ENCODE data around the gene DESI1. TPM values are rescaled to one million over a fixed set of nuclear protein-coding genes. Genes with fewer than 3 reads are reported as not detected.
A peak's percentile ranks its signal among the peaks of the same experiment; 100 is the strongest.

Gene DESI1
- total RNA-seq, 1 donor from 2014 or later, result 26.2 TPM

DNA sequence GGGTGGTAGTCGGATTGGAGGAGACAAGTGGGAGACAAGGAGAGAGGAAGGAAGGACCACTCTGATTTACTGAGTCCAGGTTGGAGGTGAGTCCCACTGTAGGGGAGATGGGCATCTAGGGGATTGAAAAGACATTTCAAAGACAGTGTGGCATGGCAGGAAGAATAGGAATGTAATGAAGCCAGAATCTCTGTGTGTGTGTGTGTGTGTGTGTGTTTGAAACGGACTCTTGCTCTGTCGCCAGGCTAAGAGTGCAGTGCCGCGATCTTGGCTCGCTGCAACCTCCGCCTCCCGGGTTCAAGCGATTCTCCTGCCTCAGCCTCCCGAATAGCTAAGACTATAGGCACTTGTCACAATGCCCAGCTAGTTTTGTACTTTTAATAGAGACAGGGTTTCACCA, 64.3 kb downstream of the DESI1 start:
- H3K9me3 Mint-ChIP-seq (ENCODE audit: unreplicated experiment), result no peaks in the 10 kb centered on the region
- TF ChIP-seq, protein P1, sequence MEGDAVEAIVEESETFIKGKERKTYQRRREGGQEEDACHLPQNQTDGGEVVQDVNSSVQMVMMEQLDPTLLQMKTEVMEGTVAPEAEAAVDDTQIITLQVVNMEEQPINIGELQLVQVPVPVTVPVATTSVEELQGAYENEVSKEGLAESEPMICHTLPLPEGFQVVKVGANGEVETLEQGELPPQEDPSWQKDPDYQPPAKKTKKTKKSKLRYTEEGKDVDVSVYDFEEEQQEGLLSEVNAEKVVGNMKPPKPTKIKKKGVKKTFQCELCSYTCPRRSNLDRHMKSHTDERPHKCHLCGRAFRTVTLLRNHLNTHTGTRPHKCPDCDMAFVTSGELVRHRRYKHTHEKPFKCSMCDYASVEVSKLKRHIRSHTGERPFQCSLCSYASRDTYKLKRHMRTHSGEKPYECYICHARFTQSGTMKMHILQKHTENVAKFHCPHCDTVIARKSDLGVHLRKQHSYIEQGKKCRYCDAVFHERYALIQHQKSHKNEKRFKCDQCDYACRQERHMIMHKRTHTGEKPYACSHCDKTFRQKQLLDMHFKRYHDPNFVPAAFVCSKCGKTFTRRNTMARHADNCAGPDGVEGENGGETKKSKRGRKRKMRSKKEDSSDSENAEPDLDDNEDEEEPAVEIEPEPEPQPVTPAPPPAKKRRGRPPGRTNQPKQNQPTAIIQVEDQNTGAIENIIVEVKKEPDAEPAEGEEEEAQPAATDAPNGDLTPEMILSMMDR (IDR thresholded peaks at IDR 0.05), result no peak
- H3K4me1 Mint-ChIP-seq (ENCODE audit: unreplicated experiment), result peaks cover 51% of the 10 kb centered on the region
- H3K36me3 Mint-ChIP-seq (ENCODE audit: unreplicated experiment), result no peaks in the 10 kb centered on the region
- no peaks in the 10 kb centered on the region for H3K27me3 Mint-ChIP-seq (ENCODE audit: unreplicated experiment)
- DNase-seq (ENCODE audit: extremely low spot score, unreplicated experiment), result no peak
- H3K4me3 Mint-ChIP-seq (ENCODE audit: unreplicated experiment), result no peak overlapping the region
- H3K27ac Mint-ChIP-seq (ENCODE audit: unreplicated experiment), result peak overlapping the region; percentile 91

DNA sequence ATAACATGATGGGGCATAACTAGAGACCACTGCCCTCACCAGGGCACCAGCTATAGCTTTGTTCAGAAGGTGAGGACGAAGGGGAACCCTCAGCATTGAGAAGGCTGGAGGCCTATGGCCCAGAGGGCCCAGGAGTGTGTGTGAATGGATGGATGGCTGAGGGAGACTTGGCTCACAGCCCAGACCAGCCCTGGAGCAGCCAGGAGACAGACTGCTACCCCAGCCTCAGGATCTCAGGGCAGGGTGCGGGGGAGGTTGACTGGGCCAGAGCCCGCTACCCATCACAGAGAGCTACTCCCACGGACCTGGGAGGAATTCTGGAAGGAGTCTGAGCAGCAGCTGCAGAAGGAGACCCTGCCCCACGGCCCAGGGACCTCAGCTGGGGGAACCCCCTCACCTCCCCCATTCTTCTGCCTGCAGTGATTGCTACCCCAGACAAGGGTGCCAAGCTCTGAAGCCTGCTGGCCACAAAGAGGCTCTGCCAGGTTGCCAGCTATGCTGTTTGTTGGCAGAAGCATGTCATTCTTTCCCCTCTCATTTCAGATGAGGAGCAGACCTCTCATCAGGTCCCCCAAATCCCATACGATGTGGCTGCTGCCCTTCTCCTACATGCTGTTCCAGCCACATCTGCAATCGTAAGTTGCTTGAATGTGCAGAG, 65.4 kb downstream of the DESI1 start:
- no peaks in the 10 kb centered on the region for H3K27me3 Mint-ChIP-seq (ENCODE audit: unreplicated experiment)
- DNase-seq (ENCODE audit: extremely low spot score, unreplicated experiment), result no peak
- peaks cover 40% of the 10 kb centered on the region for H3K4me1 Mint-ChIP-seq (ENCODE audit: unreplicated experiment)
- no peak overlapping the region for H3K4me3 Mint-ChIP-seq (ENCODE audit: unreplicated experiment)
- TF ChIP-seq, protein P1 (IDR thresholded peaks at IDR 0.05), result no peak
- H3K9me3 Mint-ChIP-seq (ENCODE audit: unreplicated experiment), result no peaks in the 10 kb centered on the region
- H3K36me3 Mint-ChIP-seq (ENCODE audit: unreplicated experiment), result no peaks in the 10 kb centered on the region
- no peak overlapping the region for H3K27ac Mint-ChIP-seq (ENCODE audit: unreplicated experiment)

DNA sequence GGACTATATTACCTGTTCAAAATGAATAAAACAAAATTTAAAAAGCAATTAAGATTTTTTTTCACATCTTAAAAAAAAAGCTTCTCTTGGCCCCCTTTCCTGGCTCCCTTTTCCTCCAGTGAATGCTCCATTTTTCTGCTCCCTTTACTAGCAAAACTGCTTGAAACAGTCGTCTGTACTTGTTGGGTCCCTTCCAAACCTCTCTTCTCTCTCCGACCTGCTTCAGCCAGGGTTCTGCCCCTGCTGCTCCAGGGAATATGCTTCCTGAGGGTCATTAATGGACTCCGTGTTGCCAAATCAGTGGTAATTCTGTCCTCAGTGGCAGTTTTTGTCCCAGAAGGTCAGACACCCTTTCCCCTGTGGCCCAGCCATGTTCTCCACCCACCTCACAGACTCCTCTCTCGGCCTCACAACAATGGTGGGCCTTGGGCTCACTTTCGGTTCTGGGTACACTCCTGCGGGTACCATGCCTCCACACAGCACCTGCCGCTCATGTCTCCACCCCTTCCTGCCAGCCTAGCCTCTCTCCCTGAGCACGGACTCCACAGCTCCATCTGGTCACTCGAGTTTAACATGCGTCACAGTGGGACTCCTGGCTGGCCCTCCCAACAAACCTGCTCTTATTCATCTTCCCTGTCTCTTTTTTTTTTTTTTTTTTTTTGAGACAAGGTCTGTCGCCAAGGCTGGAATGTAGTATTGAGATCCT, 68.8 kb downstream of the DESI1 start:
- Mint-ChIP-seq H3K4me3 (ENCODE audit: unreplicated experiment) (no peak overlapping the region), H3K36me3 (ENCODE audit: unreplicated experiment) (no peaks in the 10 kb centered on the region), H3K4me1 (ENCODE audit: unreplicated experiment) (peaks cover 12% of the 10 kb centered on the region), H3K9me3 (ENCODE audit: unreplicated experiment) (no peaks in the 10 kb centered on the region), H3K27me3 (ENCODE audit: unreplicated experiment) (no peaks in the 10 kb centered on the region), H3K27ac (ENCODE audit: unreplicated experiment) (no peak overlapping the region)
- TF ChIP-seq, protein P1 (IDR thresholded peaks at IDR 0.05), result no peak
- DNase-seq (ENCODE audit: extremely low spot score, unreplicated experiment), result no peak

DNA sequence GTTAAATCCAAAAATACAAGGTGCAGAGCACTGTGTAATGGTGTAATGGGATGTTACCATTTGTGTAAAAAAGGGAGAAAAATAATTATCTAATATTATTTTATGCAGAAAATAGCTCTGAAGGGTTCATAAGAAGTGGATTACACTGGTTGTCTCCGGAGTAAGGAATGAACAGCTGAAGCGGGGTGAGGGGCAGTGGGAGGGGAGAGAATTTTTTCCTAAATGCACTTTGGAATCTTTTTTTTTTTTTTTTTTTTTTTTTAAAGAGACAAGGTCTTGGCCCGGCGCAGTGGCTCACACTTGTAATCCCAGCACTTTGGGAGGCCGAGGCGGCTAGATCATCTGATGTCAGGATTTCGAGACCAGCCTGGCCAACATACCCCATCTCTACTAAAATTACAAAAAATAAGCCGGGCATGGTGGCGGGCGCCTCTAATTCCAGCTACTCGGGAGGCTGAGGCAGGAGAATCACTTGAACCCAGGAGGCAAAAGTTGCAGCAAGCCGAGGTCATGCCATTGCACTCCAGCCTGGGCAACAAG, 69.8 kb downstream of the DESI1 start:
- H3K4me1 Mint-ChIP-seq (ENCODE audit: unreplicated experiment), result peaks cover 4% of the 10 kb centered on the region
- H3K36me3 Mint-ChIP-seq (ENCODE audit: unreplicated experiment), result no peaks in the 10 kb centered on the region
- no peak overlapping the region for H3K27ac Mint-ChIP-seq (ENCODE audit: unreplicated experiment)
- no peaks in the 10 kb centered on the region for H3K9me3 Mint-ChIP-seq (ENCODE audit: unreplicated experiment)
- H3K27me3 Mint-ChIP-seq (ENCODE audit: unreplicated experiment), result no peaks in the 10 kb centered on the region
- no peak overlapping the region for H3K4me3 Mint-ChIP-seq (ENCODE audit: unreplicated experiment)
- DNase-seq (ENCODE audit: extremely low spot score, unreplicated experiment), result no peak
- TF ChIP-seq, protein P1 (IDR thresholded peaks at IDR 0.05), result no peak

DNA sequence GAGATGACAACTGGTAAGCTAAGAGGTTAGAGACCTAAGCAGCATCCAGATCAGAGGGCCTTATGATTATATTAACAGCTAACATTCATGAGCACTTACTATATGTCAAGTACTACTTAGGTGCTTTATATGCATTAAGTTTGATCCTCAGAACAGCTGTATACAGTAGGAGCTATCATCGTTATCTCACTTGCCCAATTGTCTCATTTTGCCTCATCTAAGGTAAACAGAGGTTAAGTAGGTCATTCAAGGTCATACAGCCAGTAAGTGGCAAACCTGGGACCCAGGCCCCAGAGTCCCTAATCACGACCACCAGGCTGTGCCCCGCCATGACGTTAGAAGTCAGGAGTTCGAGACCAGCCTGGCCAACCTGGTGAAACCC, 72.0 kb downstream of the DESI1 start:
- no peak for DNase-seq (ENCODE audit: extremely low spot score, unreplicated experiment)
- TF ChIP-seq, protein P1 (IDR thresholded peaks at IDR 0.05), result no peak
- H3K9me3 Mint-ChIP-seq (ENCODE audit: unreplicated experiment), result no peaks in the 10 kb centered on the region
- H3K27ac Mint-ChIP-seq (ENCODE audit: unreplicated experiment), result no peak overlapping the region
- H3K36me3 Mint-ChIP-seq (ENCODE audit: unreplicated experiment), result no peaks in the 10 kb centered on the region
- peaks cover 8% of the 10 kb centered on the region for H3K4me1 Mint-ChIP-seq (ENCODE audit: unreplicated experiment)
- no peak overlapping the region for H3K4me3 Mint-ChIP-seq (ENCODE audit: unreplicated experiment)
- H3K27me3 Mint-ChIP-seq (ENCODE audit: unreplicated experiment), result no peaks in the 10 kb centered on the region

All from osteocyte (in vitro differentiated cells).